Small intestine (tissue), 7 donors: ENCODE results near the gene FUBP1. TPM values are rescaled to one million over a fixed set of nuclear protein-coding genes. Genes with fewer than 3 reads are reported as not detected.
"Not testable (repeated sequence)": the region's sequence is repeated elsewhere in the genome, so short reads cannot be mapped to it uniquely, and the experiment has no call there.

ENCODE experiments used
- DNase-seq, 2 donors: peaks; one replicate each; pipeline versions ENCODE4 v3.0.0 to v3.0.0-alpha.2; 2013
- FAIRE-seq: peaks from 2 replicates; lab custom pipeline; 2012; peaks lifted over from hg19 to GRCh38; lab: Jason Lieb, UNC
- H3K27ac ChIP-seq, 3 donors: one replicate each; pipeline ENCODE4 v1.5.1; 2013; ENCODE audit warnings: low read length in 2 of 3, mild to moderate bottlenecking in 2 of 3, control low read depth in 1 of 3, inconsistent platforms in 1 of 3, low read depth in 1 of 3, moderate library complexity in 1 of 3
- H3K27me3 ChIP-seq, 3 donors: one replicate each; pipeline ENCODE4 v1.6.1; 2013; ENCODE audit warnings: low read length in 3 of 3, inconsistent platforms in 1 of 3; ENCODE audit not compliant: control insufficient read depth in 3 of 3, insufficient read depth in 3 of 3
- H3K36me3 ChIP-seq, 3 donors: one replicate each; pipeline ENCODE4 v1.6.1; 2013; ENCODE audit warnings: low read length in 3 of 3, inconsistent platforms in 1 of 3, low read depth in 1 of 3, mild to moderate bottlenecking in 1 of 3, moderate library complexity in 1 of 3; ENCODE audit not compliant: control insufficient read depth in 3 of 3, insufficient read depth in 2 of 3
- H3K4me1 ChIP-seq, 3 donors: one replicate each; pipeline ENCODE4 v1.6.1; 2013; ENCODE audit warnings: low read length in 2 of 3, inconsistent platforms in 1 of 3, low read depth in 1 of 3, mild to moderate bottlenecking in 1 of 3, moderate library complexity in 1 of 3; ENCODE audit not compliant: control insufficient read depth in 3 of 3, insufficient read depth in 2 of 3
- H3K4me3 ChIP-seq, 3 donors: one replicate each; pipeline ENCODE4 v1.5.1; 2013; ENCODE audit warnings: low read length in 3 of 3, control low read depth in 1 of 3, inconsistent platforms in 1 of 3, low read depth in 1 of 3, mild to moderate bottlenecking in 1 of 3, moderate library complexity in 1 of 3
- H3K9me3 ChIP-seq, 2 donors: one replicate each; pipeline ENCODE4 v1.6.1; 2013; ENCODE audit warnings: low read depth in 1 of 2, low read length in 1 of 2; ENCODE audit not compliant: control insufficient read depth in 2 of 2, insufficient read depth in 1 of 2
- WGBS, 3 donors: extraction: QIAGEN DNeasy Blood & Tissue Kit; methylation state at CpG; one replicate each; pipeline ENCODE4 v1.1.7; 2013; 5-methylcytosine and 5-hydroxymethylcytosine counted together
- polyA plus RNA-seq, 4 donors: library from polyadenylated mRNA; stranded (reverse) in 3 of 4; unstranded in 1 of 4; fragments of 200-250 nt in 3 of 4; fragments of 120-200 nt in 1 of 4; gene quantifications; one replicate each; pipeline versions ENCODE4 v1.2.1 to v1.2.3, GENCODE V29; 2013
- donor health status: healthy with polysubstance abuse.
- donor health status: control.
- donor health status: control.
- donor health status: Bipolar disorder and iron deficiency.
- donor health status: healthy.

FUBP1 gene
- polyA plus RNA-seq, 4 donors: 21.9 to 202 (median 35.9) TPM

- not testable (repeated sequence) for DNase-seq, FAIRE-seq, H3K27ac ChIP-seq, H3K4me3 ChIP-seq, H3K36me3 ChIP-seq, H3K9me3 ChIP-seq, H3K27me3 ChIP-seq, H3K4me1 ChIP-seq
- 85 to 91% (median 89%) methylated on average over 11 of the region's 11 CpGs for WGBS, 3 donors
Observed at GRCh38 chr1:78000536-78000935, 21.7 kb upstream of the FUBP1 start.

GRCh38 chr1:77996734-77997133 is 17.9 kb upstream of the FUBP1 start:
- Histone ChIP-seq H3K27ac (no peak overlapping the region), H3K9me3 (no peaks in the 10 kb centered on the region), H3K27me3 (no peaks in the 10 kb centered on the region), H3K36me3 (peaks cover 0 to 5% (median 0%) of the 10 kb centered on the region in 3 donors), H3K4me1 (peaks cover 0 to 4% (median 0%) of the 10 kb centered on the region in 3 donors), H3K4me3 (no peak overlapping the region)
- DNase-seq: no peak
- no peak for FAIRE-seq
- 90 to 92% (median 92%) methylated on average over 5 of the region's 5 CpGs for WGBS, 3 donors

- H3K27me3 ChIP-seq: no peaks in the 10 kb centered on the region
- no peaks in the 10 kb centered on the region for H3K9me3 ChIP-seq
- DNase-seq (no peak), FAIRE-seq (no peak)
- no peak overlapping the region for H3K27ac ChIP-seq
- 78 to 84% (median 82%) methylated on average over 3 of the region's 3 CpGs for WGBS, 3 donors
- peaks cover 0 to 4% (median 0%) of the 10 kb centered on the region in 3 donors for H3K4me1 ChIP-seq
- H3K36me3 ChIP-seq: peaks cover 0 to 5% (median 0%) of the 10 kb centered on the region in 3 donors
- H3K4me3 ChIP-seq: no peak overlapping the region
Observed at GRCh38 chr1:77994117-77994705, 15.3 kb upstream of the FUBP1 start.

DNA sequence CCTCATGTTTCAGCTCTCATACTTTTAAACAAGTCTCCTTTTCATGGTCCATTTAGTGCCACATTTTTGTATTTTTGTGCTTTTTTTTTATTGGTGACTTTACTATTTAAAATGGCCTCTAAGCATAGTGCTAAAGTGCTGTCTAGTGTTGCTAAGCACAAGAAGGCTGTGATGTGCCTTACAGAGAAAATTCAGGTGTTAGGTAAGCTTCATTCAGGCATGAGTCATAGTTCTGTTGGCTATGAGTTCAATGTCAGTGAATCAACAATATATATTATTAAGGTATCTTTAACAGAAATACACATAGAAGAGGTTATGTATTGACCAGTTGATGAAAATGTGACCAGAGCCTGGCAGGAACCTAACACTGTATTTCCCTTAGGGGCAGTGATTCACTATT is 12.8 kb upstream of the FUBP1 start:
- FAIRE-seq: no peak
- H3K27me3 ChIP-seq: no peaks in the 10 kb centered on the region
- no peak overlapping the region for H3K4me3 ChIP-seq
- H3K27ac ChIP-seq: no peak overlapping the region
- peaks cover 0 to 4% (median 0%) of the 10 kb centered on the region in 3 donors for H3K4me1 ChIP-seq
- peak in 1 of 2 donors; percentile 19 for DNase-seq
- peaks cover 0 to 3% (median 0%) of the 10 kb centered on the region in 3 donors for H3K36me3 ChIP-seq
- no peaks in the 10 kb centered on the region for H3K9me3 ChIP-seq

- FAIRE-seq (no peak), DNase-seq (no peak)
- H3K36me3 ChIP-seq: peaks cover 0 to 2% (median 0%) of the 10 kb centered on the region in 3 donors
- no peak overlapping the region for H3K27ac ChIP-seq
- peaks cover 0 to 4% (median 2%) of the 10 kb centered on the region in 3 donors for H3K4me1 ChIP-seq
- WGBS, 3 donors: 72 to 85% (median 78%) methylated on average over 3 of the region's 3 CpGs
- no peak overlapping the region for H3K4me3 ChIP-seq
- no peaks in the 10 kb centered on the region for H3K27me3 ChIP-seq
- no peaks in the 10 kb centered on the region for H3K9me3 ChIP-seq
Observed at GRCh38 chr1:77990629-77991204, 11.8 kb upstream of the FUBP1 start.

DNA sequence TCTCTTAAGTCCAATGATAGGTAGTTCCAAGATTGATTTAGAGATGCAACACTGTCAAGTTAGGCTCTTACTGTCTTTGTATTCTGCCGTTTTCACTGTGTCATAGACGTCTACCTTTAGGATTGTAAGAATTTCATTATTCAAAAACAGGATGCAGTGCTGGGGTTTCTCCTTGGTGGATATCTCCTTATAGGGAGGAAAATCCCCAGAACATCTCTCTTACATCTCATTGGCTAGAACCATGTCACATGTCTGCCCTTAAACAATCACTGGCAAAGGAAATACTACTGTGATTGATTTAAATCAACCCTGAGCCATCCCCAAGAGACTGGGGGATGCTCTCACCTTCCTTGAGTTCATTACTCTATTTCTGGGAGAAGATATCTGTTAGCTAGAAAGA is 10.9 kb upstream of the FUBP1 start:
- Histone ChIP-seq H3K27ac (no peak overlapping the region), H3K36me3 (peaks cover 0 to 2% (median 0%) of the 10 kb centered on the region in 3 donors), H3K9me3 (no peaks in the 10 kb centered on the region), H3K4me3 (no peak overlapping the region), H3K4me1 (peaks cover 0 to 4% (median 2%) of the 10 kb centered on the region in 3 donors), H3K27me3 (no peaks in the 10 kb centered on the region)
- DNase-seq (no peak), FAIRE-seq (no peak)
- WGBS, 3 donors: 92 to 95% (median 94%) methylated on average over 2 of the region's 2 CpGs

- H3K4me3 ChIP-seq: no peak overlapping the region
- no peak for FAIRE-seq
- peaks cover 0 to 10% (median 2%) of the 10 kb centered on the region in 3 donors for H3K4me1 ChIP-seq
- H3K9me3 ChIP-seq: no peaks in the 10 kb centered on the region
- WGBS, 3 donors: 88 to 94% (median 90%) methylated on average over 2 of the region's 2 CpGs
- H3K27me3 ChIP-seq: no peaks in the 10 kb centered on the region
- DNase-seq: no peak
- H3K27ac ChIP-seq: no peak overlapping the region
- H3K36me3 ChIP-seq: peaks cover 0 to 2% (median 0%) of the 10 kb centered on the region in 3 donors
Observed at GRCh38 chr1:77987919-77988318, 9.0 kb upstream of the FUBP1 start.

DNA sequence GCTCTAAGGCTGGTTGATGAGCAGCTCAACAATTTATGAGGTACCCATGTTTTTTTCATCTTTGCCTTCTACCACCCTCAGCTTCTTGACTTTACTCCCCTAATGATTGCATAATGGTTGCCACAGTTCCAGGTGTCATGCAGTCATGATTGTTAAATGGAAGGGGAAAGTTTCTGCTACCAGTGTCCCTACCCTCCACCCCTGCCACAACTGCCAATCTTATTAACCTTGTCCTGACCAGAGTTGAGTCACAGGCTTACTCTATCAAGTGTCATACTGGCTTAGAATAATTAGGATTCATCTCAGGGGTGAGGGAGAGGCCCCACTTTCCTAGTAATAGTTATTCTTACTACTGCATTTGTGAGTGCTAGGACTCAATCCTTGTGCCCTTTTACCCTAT is 7.9 kb upstream of the FUBP1 start:
- H3K27me3 ChIP-seq: no peaks in the 10 kb centered on the region
- H3K9me3 ChIP-seq: no peaks in the 10 kb centered on the region
- FAIRE-seq (no peak), DNase-seq (no peak)
- H3K4me3 ChIP-seq: no peak overlapping the region
- peaks cover 0 to 6% (median 2%) of the 10 kb centered on the region in 3 donors for H3K4me1 ChIP-seq
- no peak overlapping the region for H3K27ac ChIP-seq
- H3K36me3 ChIP-seq: peaks cover 0 to 2% (median 0%) of the 10 kb centered on the region in 3 donors
